NAMALWA (cell line): ENCODE data around the gene VAMP8.

ENCODE experiments used
- DNase-seq: peaks from one replicate; pipeline ENCODE4 v3.0.0-alpha.2; 2015; ENCODE audit warnings: low spot score

Gene VAMP8

DNA sequence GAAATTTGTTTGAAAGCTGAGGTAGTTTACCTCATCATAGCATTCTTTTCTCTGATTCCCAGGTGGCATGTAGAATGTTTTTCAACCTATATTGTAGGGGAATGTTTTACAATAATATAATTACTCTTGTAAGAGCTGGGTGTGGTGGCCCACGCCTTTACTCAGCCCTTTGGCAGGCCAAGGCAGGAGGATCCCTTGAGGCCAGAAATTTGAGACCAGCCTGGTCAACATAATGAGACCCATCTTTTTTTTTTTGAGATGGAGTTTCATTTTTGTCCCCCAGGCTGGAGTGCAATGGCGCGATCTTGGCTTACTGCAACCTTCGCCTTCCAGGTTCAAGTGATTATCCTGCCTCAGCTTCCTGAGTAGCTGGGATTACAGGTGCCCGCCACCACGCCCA, 42.2 kb downstream of the VAMP8 start:
- no peak for DNase-seq

DNA sequence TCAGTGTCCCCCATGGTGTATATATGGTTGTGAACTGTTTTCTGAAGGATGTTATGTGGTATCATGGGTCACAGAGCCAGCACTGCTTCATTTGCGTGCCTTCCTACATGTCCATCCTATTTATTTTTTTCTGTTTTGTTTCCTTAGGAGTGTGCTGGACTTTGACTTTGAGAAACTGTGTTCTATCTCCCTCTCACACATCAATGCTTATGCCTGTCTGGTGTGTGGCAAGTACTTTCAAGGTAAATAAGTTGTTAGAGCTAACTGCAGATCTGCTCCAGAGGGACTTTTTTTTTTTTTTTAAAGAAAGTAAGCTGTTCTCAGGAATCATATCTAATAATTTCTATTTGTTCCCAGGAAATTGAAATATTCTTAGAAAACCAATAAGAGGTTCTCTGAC, 44.0 kb downstream of the VAMP8 start:
- no peak for DNase-seq

DNA sequence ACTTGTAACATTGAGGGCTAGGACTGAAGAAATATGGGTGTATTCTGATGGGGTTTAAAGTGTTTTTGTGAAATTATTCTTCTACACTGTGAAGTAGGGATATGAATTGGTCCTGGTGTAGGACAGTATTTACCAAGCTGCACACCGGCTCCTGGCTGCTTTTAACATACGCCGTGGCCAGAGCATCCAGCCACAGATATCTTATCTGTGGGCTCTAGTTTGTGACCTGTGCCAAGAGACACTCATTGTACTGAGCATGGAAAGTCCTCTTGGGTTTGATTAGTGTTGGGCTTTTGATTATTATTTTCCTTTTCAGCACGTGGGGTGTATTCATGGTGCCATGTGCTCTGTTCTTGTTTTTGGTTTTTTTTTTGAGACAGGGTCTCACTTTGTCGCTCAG, 46.6 kb downstream of the VAMP8 start:
- DNase-seq = no peak

DNA sequence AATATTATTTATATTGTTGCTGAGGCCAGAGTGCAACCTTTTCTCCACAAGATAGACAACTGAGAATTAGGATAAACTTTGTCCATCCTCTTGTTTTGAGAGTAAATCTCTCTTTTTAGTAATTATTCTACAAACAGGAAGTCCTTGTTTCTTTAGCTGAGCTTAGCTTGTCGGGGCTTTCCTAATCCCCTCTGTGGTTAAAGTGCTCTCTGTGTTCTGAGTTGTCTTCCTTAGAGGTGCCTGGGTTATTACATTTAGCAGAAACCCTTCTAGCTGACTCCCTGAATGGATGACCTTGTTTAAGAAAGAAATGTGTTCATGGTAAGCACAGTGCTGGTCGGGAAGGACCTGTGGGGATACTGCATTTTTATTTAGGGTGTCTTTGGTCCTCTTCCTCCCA, 51.3 kb downstream of the VAMP8 start:
- DNase-seq = no peak

DNA sequence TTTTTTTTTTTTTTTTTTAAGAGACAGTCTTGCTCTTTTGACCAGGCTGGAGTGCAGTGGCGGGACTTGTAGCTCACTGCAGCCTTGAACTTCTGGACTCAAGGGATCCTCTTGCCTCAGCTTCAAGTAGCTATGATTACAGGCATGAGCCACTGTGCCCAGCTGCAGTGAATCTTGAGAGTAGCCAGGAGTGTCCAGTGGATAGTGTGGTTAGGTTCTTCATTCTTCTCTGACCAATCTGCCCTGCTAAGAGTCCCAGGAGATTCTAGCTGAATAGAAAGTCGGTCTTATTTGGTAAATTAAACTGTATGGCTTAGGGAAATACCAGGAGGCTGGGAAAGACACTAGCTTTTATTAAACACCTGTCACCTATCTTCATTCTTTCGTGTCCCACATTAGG, 53.9 kb downstream of the VAMP8 start:
- DNase-seq = no peak
